Uterus (tissue), 4 donors: ENCODE measurements around the gene MRPL55. TPM values are rescaled to one million over a fixed set of nuclear protein-coding genes. Genes with fewer than 3 reads are reported as not detected.

Experiments
- DNase-seq, 2 donors: peaks; one replicate each; pipeline ENCODE4 v3.0.0-alpha.2; 2019 to 2020
- H3K27ac ChIP-seq, 2 donors: fragments of 200-600 bp; sonication (generic); 1 replicate in 1 of 2; 2 replicates in 1 of 2; pipeline ENCODE4 v1.5.1; 2016 to 2018
- H3K27me3 ChIP-seq, 2 donors: fragments of 200-600 bp; sonication (generic); one replicate each; pipeline ENCODE4 v1.5.1; 2018 to 2019; ENCODE audit warnings: control low read depth in 1 of 2
- H3K36me3 ChIP-seq, 2 donors: fragments of 200-600 bp; sonication (generic); one replicate each; pipeline ENCODE4 v1.5.1; 2019; ENCODE audit warnings: control low read depth in 1 of 2
- H3K4me1 ChIP-seq, 2 donors: fragments of 200-600 bp; sonication (generic); one replicate each; pipeline ENCODE4 v1.5.1; 2018 to 2019; ENCODE audit warnings: control low read depth in 1 of 2
- H3K4me3 ChIP-seq, 2 donors: fragments of 200-600 bp; sonication (generic); 1 replicate in 1 of 2; 2 replicates in 1 of 2; pipeline ENCODE4 v1.5.1; 2018 to 2019; ENCODE audit warnings: mild to moderate bottlenecking in 1 of 2
- H3K9me3 ChIP-seq, 2 donors: fragments of 200-600 bp; sonication (generic); one replicate each; pipeline ENCODE4 v1.5.1; 2019; ENCODE audit warnings: control low read depth in 1 of 2
- CTCF ChIP-seq, 4 experiments: fragments of 200-600 bp in 2 of 4; fragments of 450-650 bp in 2 of 4; sonication (generic) in 2 of 4; IDR thresholded peaks; one replicate each; pipeline ENCODE4 v1.5.1; 2016 to 2019; ENCODE audit warnings: antibody characterized with exemption in 4 of 4, mild to moderate bottlenecking in 2 of 4, moderate library complexity in 1 of 4
- POLR2A ChIP-seq, 2 donors: fragments of 450-650 bp; IDR thresholded peaks; one replicate each; pipeline ENCODE4 v1.6.1; 2016; ENCODE audit warnings: antibody characterized with exemption in 2 of 2, mild to moderate bottlenecking in 1 of 2, moderate library complexity in 1 of 2
- intact Hi-C: fragments of 100-400 bp; cut with DNase I; formaldehyde crosslinking; loops from one replicate; pipeline ENCODE4 v1.15.1; 2023; ENCODE audit warnings: low total_unique reads
- total RNA-seq, 4 donors: library from RNA; depleted of rRNA in 3 of 4; stranded (reverse); fragments of >200 nt in 3 of 4; gene quantifications; one replicate each; pipeline versions ENCODE4 v1.1.0 to v1.2.4, GENCODE V29; 2014 to 2023
- donor health status: DM: yes; HTN: yes; CAD: no.

MRPL55 gene
- total RNA-seq, 4 donors from 2014 or later: 19.4 to 43.4 (median 33.6) TPM

- Histone ChIP-seq H3K27me3 (no peaks in the 10 kb centered on the region), H3K27ac (peak overlapping the region in 1 of 2 donors; percentile 88), H3K36me3 (no peaks in the 10 kb centered on the region), H3K4me3 (no peak overlapping the region), H3K9me3 (no peaks in the 10 kb centered on the region), H3K4me1 (peaks cover 16 to 48% of the 10 kb centered on the region in 2 donors)
- no peak for DNase-seq
- TF ChIP-seq CTCF (IDR thresholded peaks at IDR 0.05): no peak
- no peak for TF ChIP-seq POLR2A (IDR thresholded peaks at IDR 0.05)
- intact Hi-C loops: no loop called here
These were observed 38.1 kb upstream of the MRPL55 start for GRCh38 chr1:228147151-228147693.

GRCh38 chr1:228146417-228147150 is 37.5 kb upstream of the MRPL55 start:
- H3K36me3 ChIP-seq: no peaks in the 10 kb centered on the region
- no peaks in the 10 kb centered on the region for H3K9me3 ChIP-seq
- TF ChIP-seq POLR2A (IDR thresholded peaks at IDR 0.05) (no peak), CTCF (IDR thresholded peaks at IDR 0.05) (no peak)
- no peak overlapping the region for H3K4me3 ChIP-seq
- no peak overlapping the region for H3K27ac ChIP-seq
- intact Hi-C loops: no loop called here
- H3K4me1 ChIP-seq: peaks cover 12 to 52% of the 10 kb centered on the region in 2 donors
- no peak for DNase-seq
- H3K27me3 ChIP-seq: no peaks in the 10 kb centered on the region

- Histone ChIP-seq H3K27ac (no peak overlapping the region), H3K4me1 (peaks cover 10 to 51% of the 10 kb centered on the region in 2 donors), H3K9me3 (no peaks in the 10 kb centered on the region), H3K4me3 (no peak overlapping the region), H3K27me3 (no peaks in the 10 kb centered on the region), H3K36me3 (no peaks in the 10 kb centered on the region)
- no peak for TF ChIP-seq CTCF (IDR thresholded peaks at IDR 0.05)
- no peak for TF ChIP-seq POLR2A (IDR thresholded peaks at IDR 0.05)
- DNase-seq: no peak
- intact Hi-C loops: no loop called here
These were observed 36.6 kb upstream of the MRPL55 start for GRCh38 chr1:228145463-228146416.

GRCh38 chr1:228144993-228145343 is 35.9 kb upstream of the MRPL55 start:
- intact Hi-C loops: no loop called here
- no peak for DNase-seq
- Histone ChIP-seq H3K9me3 (no peaks in the 10 kb centered on the region), H3K4me3 (no peak overlapping the region), H3K27me3 (no peaks in the 10 kb centered on the region), H3K36me3 (no peaks in the 10 kb centered on the region), H3K27ac (no peak overlapping the region), H3K4me1 (peaks cover 10 to 46% of the 10 kb centered on the region in 2 donors)
- TF ChIP-seq CTCF (IDR thresholded peaks at IDR 0.05): no peak
